ENCODE results near the gene HDDC2. TPM values are rescaled to one million over a fixed set of nuclear protein-coding genes. Genes with fewer than 3 reads are reported as not detected.

HDDC2 gene
- total RNA-seq, 1 donor from 2014 or later: 64.3 TPM

DNA sequence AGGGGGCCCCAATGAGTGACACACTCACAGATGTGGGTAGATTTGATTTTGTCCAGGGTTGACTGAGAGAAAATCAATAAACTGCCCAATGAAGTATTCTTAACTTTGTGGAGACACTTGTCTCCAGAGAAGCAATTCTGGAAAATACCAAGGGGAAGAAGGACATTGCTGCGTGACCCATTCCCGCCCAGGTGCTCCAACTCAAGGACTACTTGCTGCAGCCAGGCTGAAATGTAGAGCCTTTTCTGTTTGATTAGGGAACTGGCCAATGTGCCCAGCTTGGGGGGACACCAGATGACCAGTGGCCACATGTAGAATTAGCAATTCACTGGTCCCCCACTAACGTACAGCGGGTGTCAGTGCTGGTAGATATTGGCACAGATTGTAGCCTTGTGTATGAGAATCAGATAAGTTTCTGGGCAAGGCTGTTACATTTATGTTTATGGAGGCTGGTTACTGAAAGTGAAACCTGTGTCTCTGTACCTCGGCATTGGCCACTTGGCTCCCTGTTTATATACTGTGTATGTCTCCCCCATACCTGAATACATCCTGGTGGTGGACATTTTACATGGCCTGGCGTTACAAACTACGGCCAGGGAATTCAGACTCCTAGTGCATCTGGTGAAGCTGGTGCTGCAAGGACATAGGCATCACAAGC lies 32.3 kb downstream of the HDDC2 start:
- no peak for ATAC-seq

DNA sequence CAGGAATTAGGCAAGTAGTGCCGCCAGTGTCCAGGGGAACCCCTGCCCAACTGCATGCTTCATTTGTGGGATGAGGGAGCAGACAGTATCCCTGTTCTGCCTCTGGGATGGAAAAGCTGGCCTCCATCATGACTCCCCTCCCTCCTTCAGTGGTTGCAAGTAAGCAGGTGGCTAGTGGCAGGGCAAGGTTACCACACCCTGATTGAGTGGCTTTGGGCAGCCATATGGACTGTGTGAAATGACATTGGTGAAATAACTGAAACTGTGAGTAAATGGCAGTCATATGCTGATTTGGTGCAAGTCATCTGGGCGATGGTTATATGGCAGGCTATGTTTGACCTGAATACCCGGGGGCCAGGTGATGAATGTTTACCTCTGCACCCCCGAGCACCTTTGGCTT lies 33.0 kb downstream of the HDDC2 start:
- ATAC-seq: no peak

DNA sequence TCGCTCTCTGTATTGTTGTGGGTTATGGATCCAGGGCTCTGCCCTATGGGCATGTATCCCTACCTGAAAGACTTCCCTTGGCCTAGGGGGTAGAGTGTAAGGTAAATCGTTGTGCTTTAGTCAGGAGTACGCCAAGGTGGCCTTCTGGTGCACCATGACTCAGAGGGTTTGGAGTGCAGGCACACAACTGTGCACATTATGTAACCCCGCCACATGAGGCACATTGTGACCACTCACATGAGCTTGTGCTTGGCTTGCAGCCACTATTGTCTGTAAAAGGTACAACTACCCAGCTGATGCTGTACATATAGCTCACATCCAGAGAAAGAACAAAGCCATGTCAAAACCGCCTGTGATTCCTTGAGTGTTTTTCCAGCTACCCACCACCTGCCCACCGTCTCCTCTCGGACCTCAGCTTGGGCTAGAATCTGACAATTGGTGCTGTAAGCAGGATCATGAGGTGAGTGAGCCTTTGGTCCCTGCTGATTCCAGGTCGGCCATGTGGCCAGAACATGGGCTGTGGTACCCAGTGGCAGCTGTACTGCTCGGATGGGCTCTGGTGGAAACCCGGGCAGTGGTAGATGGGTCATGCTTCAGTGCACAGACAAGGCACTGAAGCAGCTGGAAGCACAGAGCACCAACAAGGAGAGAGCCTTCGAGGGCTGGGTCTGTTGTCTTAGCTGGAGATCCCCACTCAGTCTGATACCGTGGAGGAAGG lies 33.8 kb downstream of the HDDC2 start:
- ATAC-seq: peak; percentile 87

DNA sequence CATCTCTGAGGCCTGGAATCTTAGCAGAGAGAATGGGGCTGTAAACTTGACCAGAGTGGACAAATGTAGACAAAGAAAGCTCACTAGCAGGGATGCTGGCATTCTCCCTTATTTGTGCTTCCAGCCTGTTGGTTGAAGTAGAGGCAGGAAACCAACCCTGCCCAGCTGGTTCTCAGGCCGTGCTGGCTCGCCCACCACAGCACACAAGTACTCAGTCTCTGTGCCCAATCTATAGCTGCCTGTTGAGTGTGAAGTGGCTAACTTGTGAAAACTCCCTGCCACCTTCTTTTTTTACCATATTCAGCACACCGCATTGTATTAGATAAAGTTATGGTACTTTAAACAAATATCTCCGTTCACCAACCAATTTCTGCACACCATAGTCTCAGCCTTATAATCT lies 37.3 kb downstream of the HDDC2 start:
- ATAC-seq: no peak

DNA sequence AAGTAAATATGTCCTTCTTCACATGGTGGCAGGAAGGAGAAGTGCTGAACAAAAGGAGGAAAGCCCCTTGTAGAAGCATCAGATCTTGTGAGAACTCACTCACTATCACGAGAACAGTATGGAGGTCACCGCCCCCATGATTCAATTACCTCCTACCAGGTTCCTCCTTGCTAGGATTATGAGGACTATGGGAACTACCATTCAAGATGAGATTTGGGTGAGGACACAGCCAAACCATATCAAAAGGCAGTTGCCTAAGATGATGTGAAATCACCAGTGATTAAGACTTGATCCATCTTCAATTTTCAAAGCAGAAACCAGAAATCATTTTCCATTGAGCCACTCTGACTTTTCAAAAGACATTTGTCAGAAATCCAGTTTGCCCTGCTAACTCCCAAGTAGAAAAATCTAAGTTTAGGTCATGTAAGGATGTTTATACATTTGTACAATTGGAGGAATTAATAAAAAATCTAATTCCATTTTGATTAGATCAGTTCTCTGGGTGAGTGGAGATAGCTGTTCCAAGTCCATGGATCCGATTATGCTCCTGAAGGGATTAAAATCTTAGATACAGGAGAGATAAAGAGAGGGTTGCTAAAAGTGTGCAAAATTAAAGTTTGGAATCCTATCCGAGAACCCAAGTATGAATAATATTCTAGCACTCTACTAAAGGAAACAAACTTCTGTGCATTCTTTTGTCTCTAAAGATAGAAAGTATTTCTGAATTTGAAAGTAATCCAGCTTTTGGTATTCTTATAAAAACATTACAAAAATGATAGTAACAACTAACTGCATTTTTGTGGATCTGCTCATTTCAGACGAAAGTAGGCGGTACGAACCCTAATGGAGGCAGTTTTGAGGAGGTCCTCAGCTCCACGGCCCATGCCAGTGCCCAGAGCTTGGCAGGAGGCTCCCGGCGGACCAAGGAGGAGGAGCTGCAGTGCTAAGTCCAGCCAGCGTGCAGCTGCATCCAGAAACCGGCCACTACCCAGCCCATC lies 39.5 kb downstream of the HDDC2 start:
- no peak for ATAC-seq

DNA sequence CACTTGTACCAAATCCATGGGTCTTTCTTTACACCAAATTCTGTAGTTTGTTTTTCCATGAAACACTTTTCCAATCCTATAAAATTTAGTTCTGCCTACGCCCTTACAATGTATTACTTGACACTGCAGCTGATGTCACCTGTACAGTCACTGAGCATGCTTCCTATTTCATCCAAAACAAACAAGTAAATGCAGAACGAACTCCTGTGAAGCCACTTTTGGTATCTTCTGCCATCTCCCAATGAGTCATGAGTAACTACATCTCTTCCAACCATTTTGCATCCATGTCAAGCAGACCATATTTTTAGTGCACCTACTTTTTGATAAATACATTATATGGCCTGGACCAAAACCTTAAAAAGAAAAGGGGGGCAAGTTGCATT lies 42.4 kb downstream of the HDDC2 start:
- peak; percentile 47 for ATAC-seq

DNA sequence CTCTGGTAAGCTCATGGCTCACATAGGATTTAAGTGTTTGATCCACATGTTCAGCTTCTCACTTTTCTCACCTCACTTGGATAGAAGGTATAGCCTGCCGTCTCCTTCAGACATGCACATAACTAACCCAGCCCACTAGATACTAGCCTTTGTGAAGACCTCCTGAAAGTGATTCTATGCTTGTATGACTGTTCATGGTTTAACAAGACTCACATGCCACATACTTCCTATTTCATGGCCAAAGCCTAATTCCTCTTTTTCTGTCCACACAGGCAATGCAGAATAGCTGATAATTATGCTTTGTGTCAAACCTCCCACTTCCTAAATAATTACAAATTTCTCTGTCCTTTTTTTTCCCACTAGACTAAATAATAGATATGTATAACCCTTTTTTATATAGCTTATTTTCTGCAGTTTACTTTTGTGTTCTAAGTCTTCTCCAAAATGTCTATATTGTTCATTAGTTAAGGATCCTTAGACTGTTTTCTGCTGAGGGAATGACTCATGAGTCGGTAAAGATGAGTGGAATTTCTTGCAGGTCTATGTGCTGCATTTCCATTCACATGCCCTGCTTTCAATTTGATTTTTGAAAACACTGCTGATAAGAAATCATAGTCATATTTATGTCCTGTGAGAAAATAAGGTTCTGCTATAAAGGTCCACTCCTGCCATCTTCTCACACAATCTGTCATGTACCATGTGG lies 43.0 kb downstream of the HDDC2 start:
- no peak for ATAC-seq

DNA sequence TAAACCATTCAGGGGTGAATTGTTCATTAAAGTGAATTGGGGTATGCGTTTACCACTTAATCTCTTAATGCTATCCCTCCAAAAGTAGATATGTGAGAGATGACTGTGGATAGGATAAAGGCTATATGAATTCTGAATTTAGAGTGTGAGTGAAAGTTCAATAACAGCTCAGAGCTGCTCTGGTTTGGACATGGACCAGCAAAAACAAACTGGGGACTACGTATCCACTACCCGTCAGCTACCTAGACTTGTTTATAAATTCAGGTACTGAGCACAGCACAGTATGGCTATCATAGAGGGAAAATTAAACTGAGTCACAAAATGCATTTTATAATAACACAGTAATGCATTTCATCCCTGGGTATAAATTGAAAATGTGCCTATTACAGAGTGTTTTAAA lies 44.4 kb downstream of the HDDC2 start:
- ATAC-seq: no peak

DNA sequence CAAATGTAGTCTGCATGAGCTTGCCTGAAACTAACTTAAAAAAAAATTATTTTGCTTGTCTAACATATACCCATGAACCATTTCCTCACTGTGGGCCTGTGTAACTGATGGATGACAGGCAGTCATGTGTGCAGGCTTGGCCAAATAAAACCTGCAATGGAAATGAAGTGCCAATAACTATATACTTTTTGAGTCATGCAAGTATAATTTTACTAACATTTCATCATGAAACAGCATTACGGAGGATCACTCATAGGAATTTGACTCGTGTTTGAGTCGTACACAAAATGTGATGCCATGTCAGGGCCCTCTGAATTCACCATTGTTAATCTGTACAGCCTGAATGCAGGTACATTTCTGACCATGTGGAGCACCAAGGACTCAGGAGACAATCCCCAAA lies 46.6 kb downstream of the HDDC2 start:
- no peak for ATAC-seq

DNA sequence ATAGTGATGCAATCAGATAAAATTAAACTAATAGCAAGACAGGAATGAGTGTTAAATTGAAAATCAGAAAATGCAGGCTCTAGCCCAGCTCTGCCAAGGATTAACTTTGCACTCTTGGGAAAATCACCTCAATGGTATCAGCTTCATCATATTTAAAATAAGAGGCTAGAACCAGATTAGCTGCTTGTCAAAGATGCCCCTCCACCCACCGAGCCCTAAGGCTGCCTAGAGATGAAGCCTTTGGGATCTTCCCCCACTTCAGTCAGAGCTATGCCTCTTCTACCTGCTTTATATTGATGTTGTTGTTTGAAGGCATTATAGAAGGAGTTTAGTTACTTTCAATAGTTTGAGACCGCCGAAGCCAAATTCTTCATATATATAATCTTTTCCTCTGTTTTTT lies 47.4 kb downstream of the HDDC2 start:
- ATAC-seq: no peak

DNA sequence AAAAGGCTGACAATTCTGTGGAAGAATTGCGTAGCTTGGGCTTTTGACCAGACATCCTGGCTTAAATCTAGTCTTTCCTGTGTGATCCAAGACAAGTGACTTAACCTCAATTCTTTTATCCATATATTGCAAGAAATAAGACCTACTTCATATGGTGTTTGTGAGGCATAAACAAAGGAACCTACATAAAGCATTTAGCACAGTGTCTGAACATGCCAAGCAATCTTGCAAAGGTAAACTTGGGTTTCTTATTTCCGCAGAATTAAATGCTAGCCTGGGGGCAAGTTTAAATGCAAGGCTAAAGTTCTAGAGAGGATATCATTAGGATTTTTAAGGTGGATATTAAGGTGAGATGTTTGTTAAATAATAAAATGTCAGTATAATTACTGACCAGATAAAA lies 47.9 kb downstream of the HDDC2 start:
- peak; percentile 42 for ATAC-seq

DNA sequence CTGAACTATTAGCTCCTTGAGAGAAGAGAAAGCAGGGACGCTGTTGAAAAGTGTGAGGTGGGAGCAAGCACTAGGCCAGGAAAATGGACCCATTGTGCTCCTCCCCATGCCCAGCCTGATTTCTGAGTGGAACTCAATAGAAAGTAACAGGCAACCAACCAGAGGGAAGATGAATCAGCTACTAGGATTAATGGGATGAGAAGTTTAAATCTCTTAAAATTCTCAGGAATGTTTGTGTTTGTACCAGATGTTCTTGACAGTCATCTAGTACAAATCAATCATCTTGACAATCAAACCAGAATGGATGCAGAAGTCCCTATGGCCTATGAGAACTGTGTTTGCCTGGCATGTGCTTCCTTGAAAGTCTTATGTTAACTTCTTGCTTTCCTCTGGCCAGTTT lies 48.9 kb downstream of the HDDC2 start:
- peak; percentile 86 for ATAC-seq

DNA sequence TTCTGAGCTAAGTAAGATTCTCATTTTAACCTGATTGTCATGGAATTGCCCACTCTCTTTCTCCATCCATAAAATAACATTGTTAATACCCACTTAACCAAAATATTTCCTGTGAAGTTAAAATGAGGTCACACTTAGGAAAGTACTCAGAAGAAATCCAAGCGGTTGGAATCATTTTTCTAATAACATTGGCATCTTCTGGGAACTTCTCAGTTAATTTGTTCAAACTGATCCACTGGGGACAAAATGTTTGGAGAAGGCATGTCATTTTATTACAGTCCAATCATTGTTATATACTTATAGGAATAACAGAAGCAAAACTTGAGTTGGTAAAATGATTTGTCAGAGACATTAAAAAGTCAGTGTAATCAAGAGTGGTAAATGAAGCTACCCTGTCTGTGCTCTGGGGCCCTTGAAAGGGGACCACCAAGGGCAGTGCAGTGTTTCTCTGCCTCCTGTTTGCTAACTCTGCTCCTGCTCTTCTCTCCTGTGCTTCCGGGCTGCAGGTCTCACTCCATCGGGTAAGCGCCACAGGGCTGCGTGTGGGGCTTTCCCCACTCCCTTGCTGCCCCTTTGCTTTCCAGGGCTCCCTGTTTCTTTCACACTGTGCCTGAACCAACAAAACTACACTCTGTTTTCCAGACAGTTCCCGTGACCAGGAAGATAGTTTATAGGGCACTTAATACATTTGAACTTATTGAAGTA lies 50.1 kb downstream of the HDDC2 start:
- no peak for ATAC-seq

DNA sequence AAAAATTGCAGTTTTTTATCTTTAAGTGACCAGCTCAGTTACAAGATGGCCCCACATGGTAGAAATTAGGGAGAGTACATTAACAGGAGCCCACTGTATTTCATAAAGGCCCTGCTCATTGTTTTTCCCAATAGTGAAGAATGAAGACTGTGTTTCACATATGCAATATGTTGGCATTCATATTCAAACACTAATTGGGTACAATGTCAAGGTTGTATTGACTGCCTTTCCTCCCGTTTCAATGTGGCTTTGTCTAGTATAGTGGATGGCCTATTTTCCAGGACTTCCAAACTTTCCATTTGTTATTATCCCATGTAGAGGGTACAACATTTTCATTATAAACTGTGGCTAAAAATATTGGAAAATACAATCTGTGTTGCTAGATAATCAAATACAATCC lies 51.3 kb downstream of the HDDC2 start:
- no peak for ATAC-seq

DNA sequence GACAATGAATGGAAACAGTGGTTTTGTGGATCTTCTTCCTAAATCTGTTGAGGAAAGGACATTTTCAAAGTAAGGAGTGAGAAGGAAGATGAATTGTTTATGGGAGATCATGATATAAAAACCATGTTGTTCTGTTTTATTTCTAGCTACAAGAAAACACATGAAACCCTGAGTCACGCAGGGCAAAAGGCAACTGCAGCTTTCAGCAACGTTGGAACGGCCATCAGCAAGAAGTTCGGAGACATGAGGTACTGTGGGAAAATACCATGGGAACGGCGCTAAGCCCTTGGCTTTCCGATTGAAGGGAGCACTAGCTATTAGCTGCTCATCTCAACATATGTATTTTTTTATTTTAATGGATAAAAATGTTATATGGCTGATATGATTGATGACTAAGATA lies 53.6 kb downstream of the HDDC2 start:
- no peak for ATAC-seq

DNA sequence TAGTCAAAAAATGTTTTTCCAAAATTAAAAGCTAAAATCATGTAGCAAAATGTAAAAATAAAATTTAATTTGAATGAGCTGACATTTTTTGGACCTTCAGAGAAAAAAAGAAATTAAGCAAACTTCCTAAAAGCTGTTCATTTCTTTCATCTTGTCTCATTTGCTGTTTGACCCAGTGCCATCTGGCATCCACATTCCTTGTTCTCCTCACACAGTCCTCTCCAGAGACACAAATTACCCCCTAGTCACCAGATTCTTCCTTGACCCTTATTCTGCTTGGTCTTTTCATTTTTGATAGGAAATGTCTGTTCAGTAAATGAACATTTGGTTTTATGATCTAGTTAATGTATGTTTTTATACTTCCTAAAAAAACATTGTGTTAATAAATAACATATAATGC lies 55.2 kb downstream of the HDDC2 start:
- no peak for ATAC-seq

DNA sequence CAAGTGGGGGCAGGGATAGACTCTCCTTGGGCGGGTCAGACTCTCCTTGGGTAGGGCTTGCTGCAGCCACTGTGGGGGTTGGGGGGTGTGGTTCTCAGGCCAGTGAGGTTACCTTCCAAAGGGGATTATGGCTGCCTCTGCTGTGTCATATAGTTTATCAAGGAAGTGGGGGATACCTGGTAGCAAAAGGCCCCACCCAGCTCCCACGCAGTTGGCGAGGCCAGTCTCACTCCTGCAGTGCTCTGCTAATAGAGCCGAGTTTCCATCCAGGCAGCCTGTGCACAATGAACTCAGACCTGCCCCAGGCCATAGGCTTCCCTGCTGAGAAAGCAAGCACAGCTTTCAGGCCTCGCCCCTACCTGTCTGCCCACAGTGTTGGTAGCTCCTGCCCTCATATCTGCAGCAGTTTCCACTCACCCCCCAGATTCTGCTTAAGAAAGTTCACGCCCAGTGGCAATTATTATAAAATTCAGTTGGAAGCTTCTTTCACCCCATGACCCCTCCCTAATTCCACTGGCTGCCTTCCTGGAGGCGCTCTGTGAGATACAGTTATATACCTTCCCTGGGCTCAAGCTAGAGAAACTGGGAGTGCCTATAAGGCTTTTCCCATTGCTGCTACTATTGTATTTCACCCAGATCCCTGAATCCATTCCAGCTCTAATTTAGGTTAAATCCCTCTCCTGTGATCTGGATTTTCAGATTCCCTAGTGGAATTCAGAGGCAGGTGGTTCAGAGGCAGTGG lies 56.1 kb downstream of the HDDC2 start:
- ATAC-seq: peak; percentile 98

DNA sequence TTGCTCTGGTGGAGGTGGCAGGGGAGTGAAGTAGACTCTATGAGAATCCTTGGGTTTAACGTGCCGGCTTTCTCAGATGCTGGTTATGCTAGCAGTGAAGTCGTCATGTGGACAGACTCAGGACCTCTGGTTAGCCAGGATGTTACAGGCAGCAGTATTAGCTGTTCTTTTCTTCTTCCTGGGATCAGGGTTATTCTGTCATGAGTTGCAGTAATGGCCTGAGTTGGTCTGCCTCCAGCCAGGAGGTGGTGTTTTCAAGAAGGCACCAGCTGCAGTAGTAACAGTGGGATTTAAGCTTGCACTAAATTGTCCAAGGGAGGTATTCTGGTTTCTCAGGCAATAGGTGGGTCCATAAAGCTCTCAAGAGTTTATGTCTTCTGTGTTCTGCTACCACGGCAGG lies 56.7 kb downstream of the HDDC2 start:
- ATAC-seq: peak; percentile 37

DNA sequence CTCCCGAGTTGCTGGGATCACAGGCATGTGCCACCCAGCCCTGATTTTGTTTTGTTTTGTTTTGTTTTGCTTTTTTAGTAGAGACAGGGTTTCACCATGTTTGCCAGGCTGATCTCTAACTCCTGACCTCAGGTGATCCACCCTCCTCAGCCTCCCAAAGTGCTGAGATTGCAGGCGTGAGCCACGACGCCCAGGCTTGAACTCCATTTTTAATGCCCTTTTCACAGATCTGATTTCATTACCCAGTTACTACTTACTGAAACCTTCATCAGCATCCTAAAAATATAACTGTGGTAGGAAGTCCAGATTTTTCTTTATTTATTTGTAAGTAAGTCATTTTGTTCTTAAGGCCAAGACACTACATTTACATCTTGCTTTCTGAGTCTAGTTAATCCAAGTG lies 64.0 kb downstream of the HDDC2 start:
- ATAC-seq: no peak

DNA sequence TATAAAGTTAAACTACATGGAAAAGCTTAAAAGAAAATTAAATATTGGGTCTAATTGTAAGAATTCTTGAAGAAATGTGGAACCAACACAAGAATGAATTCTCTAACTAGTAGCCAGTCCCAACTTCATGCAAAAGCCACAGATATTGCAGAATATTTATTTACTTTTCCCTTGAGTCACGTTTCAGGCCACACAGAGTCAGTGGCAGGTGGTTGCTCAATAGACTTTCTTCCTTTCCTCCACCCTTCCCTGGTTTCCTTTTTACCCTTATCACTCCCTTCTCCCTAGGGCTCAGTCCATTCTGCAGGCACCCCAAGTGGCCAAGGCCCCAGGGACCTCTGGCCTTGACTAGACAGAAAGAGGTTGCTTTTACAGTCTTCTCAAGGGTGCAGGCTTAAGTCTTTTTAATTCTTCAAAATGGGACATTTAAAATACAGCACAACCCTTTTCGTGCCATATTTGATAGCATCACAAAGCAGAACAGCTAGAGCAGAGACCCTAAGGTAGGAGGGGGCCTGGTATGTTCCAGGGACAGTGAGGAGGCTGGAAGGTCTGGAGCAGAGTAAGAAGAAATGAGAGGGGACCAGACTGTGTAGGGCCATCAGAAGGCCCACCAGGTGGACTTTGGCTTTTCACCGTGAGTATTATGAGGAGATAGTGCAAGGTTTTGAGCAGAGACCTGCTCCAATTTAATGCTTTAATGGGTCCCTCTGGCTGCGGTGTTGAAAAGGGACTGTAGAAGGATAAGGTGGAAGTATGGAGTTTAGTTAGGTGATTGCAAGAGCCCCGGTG lies 65.0 kb downstream of the HDDC2 start:
- peak; percentile 59 for ATAC-seq

DNA sequence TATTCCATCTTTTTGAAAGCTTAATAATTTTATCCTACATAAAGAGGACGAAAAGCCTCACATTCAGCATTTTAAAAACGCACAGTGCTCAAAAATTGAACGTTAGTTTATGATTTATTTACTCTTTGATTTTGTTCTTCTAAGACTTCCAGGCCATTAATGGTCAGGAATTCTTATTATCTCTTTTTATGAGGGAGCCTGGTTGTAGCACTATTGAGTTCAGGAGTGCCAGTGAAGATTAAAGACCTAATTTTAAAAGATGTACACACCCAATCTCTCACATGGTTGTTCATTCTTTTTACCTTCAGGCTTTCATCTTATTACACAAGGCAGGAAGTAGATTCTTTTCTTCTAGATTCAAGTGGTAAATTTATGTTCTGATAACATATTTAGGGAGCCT lies 68.6 kb downstream of the HDDC2 start:
- ATAC-seq: no peak

Data from esophagus mucosa (tissue), 1 donor.